Coronary artery (tissue), 2 donors: ENCODE data around the gene SEPTIN5.
"Not testable (repeated sequence)": the region's sequence is repeated elsewhere in the genome, so short reads cannot be mapped to it uniquely, and the experiment has no call there.

Experiments used
- DNase-seq: peaks from one replicate; pipeline ENCODE4 v3.0.0-alpha.2; 2017; ENCODE audit warnings: low spot score
- H3K27ac ChIP-seq, 2 donors: fragments of 200-600 bp; sonication (generic); one replicate each; pipeline ENCODE4 v1.5.1; 2016 to 2019
- H3K4me3 ChIP-seq: fragments of 200-600 bp; sonication (generic); 2 replicates; pipeline ENCODE4 v1.5.1; 2016; ENCODE audit warnings: mild to moderate bottlenecking, moderate library complexity
- CTCF ChIP-seq: fragments of 200-600 bp; sonication (generic); IDR thresholded peaks from one replicate; pipeline ENCODE4 v1.5.1; 2019; ENCODE audit warnings: antibody characterized with exemption

The SEPTIN5 gene

GRCh38 chr22:19723232-19723982 lies 9.1 kb downstream of the SEPTIN5 start, which contains the start of gene GP1BB:
Gene GP1BB, plus strand, starts transcription at chr22:19723539. Its CDS starts 31 bp downstream, at chr22:19723570.
- TF ChIP-seq CTCF, result no peak
- DNase-seq, result no peak
- Histone ChIP-seq H3K4me3 (no peak within 1 kb of the TSS), H3K27ac (no peak within 1 kb of the TSS)

- DNase-seq, result no peak
- Histone ChIP-seq H3K4me3 (no peak overlapping the region), H3K27ac (no peak overlapping the region)
- no peak for TF ChIP-seq CTCF
Observed at GRCh38 chr22:19723983-19724827, 9.9 kb downstream of the SEPTIN5 start.

GRCh38 chr22:19724927-19725661 lies 10.8 kb downstream of the SEPTIN5 start:
- DNase-seq, result no peak
- no peak overlapping the region for H3K27ac ChIP-seq
- TF ChIP-seq CTCF, result no peak
- H3K4me3 ChIP-seq, result no peak overlapping the region

DNA sequence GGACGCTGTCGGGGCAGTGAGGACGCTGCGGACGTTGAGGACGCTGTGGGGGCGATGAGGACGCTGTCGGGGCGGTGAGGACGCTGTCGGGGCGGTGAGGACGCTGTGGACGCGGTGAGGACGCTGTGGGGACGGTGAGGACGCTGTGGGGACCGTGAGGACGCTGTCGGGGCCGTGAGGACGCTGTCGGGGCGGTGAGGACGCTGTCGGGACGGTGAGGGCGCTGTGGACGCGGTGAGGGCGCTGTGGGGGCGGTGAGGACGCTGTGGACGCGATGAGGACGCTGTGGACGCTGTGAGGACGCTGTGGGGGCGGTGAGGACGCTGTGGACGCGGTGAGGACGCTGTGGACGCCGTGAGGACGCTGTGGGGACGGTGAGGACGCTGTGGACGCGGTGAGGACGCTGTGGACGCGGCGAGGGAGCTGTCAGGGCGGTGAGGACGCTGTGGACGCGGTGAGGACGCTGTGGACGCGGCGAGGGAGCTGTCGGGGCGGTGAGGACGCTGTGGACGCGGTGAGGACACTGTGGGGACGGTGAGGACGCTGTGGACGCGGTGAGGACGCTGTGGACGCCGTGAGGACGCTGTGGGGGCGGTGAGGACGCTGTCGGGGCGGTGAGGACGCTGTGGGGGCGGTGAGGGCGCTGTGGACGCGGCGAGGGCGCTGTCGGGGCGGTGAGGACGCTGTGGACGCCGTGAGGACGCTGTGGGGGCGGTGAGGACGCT lies 11.9 kb downstream of the SEPTIN5 start:
- H3K4me3 ChIP-seq, DNase-seq, H3K27ac ChIP-seq: not testable (repeated sequence)

- TF ChIP-seq CTCF, result no peak
- H3K4me3 ChIP-seq, result no peak overlapping the region
- no peak for DNase-seq
- no peak overlapping the region for H3K27ac ChIP-seq
Observed at GRCh38 chr22:19727310-19728150, 13.2 kb downstream of the SEPTIN5 start.

GRCh38 chr22:19728271-19728670 lies 14.0 kb downstream of the SEPTIN5 start:
- Histone ChIP-seq H3K4me3 (no peak overlapping the region), H3K27ac (no peak overlapping the region)
- DNase-seq, result no peak
- TF ChIP-seq CTCF, result no peak
